Measurements from ENCODE around the gene SEPTIN5. TPM values are rescaled to one million over a fixed set of nuclear protein-coding genes. Genes with fewer than 3 reads are reported as not detected.

The SEPTIN5 gene
- total and polyA plus RNA-seq, 9 of the 15 experiments (the other 6 are each of a cell fraction or from before 2014, with no cell fraction given) = 0.03 to 195 (median 119) TPM

DNA sequence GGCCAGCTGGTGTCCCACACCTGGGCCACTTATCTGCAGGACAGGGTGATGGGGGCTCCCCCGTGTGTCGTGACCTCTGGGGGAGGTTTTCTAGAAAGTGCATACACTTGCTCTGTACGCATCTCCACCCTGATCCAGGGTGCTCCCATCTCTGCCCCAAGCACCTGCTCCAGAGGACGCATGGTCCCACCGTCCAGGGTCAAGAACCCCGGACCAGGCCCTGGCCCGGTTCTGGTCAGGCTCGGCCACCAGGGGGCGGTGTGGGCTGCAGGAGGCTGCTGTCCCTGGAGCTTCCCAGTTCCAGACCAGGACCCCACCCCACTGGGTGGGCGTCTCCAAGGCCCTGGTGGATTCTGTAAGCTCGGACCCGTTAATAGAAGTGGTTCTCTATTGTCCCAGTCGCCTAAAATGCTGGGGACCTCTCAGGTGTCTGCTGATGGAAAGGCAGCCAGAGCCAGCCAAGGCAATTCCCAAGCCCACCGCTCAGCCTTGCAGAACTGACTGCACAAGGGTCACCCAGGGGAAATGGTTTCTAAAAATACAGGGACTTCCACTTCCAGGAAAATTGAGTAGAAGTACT, 34.7 kb upstream of the SEPTIN5 start (continued):
- TF ChIP-seq, protein P1, sequence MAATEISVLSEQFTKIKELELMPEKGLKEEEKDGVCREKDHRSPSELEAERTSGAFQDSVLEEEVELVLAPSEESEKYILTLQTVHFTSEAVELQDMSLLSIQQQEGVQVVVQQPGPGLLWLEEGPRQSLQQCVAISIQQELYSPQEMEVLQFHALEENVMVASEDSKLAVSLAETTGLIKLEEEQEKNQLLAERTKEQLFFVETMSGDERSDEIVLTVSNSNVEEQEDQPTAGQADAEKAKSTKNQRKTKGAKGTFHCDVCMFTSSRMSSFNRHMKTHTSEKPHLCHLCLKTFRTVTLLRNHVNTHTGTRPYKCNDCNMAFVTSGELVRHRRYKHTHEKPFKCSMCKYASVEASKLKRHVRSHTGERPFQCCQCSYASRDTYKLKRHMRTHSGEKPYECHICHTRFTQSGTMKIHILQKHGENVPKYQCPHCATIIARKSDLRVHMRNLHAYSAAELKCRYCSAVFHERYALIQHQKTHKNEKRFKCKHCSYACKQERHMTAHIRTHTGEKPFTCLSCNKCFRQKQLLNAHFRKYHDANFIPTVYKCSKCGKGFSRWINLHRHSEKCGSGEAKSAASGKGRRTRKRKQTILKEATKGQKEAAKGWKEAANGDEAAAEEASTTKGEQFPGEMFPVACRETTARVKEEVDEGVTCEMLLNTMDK (IDR thresholded peaks at IDR 0.05; ENCODE audit: borderline replicate concordance, insufficient read depth, low read depth, low read length, poor library complexity, severe bottlenecking) = peak; percentile 82
- TF ChIP-seq PTRF (tag; IDR thresholded peaks at IDR 0.05) = no peak
- peak; percentile 33 for TF ChIP-seq SETDB1 (IDR thresholded peaks at IDR 0.05; ENCODE audit: low read length)
- TF ChIP-seq HCFC1 (IDR thresholded peaks at IDR 0.05; ENCODE audit: low read depth, low read length) = peak; percentile 57
- TF ChIP-seq KLF16 (IDR thresholded peaks at IDR 0.05) = peak; percentile 79
- peak; percentile 64; the same call in 1 of the 2 replicates for TF ChIP-seq KDM2B (CRISPR knock-in tag; IDR thresholded peaks at IDR 0.05)
- 0 out of 2 replicates have a peak, but pooled peaks have one; percentile 37 for TF ChIP-seq TARDBP (IDR thresholded peaks at IDR 0.05)
- peak; percentile 44 for TF ChIP-seq HNRNPLL (IDR thresholded peaks at IDR 0.05; ENCODE audit: low read depth, low read length, poor library complexity, severe bottlenecking)
- TF ChIP-seq SMARCA5 (IDR thresholded peaks at IDR 0.05) = peak; percentile 43; the same call in 1 of the 2 replicates
- no peak for TF ChIP-seq DACH1 (IDR thresholded peaks at IDR 0.05; ENCODE audit: partially characterized antibody)
- TF ChIP-seq, protein P2, sequence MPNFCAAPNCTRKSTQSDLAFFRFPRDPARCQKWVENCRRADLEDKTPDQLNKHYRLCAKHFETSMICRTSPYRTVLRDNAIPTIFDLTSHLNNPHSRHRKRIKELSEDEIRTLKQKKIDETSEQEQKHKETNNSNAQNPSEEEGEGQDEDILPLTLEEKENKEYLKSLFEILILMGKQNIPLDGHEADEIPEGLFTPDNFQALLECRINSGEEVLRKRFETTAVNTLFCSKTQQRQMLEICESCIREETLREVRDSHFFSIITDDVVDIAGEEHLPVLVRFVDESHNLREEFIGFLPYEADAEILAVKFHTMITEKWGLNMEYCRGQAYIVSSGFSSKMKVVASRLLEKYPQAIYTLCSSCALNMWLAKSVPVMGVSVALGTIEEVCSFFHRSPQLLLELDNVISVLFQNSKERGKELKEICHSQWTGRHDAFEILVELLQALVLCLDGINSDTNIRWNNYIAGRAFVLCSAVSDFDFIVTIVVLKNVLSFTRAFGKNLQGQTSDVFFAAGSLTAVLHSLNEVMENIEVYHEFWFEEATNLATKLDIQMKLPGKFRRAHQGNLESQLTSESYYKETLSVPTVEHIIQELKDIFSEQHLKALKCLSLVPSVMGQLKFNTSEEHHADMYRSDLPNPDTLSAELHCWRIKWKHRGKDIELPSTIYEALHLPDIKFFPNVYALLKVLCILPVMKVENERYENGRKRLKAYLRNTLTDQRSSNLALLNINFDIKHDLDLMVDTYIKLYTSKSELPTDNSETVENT (CRISPR knock-in tag; IDR thresholded peaks at IDR 0.05) = peak; percentile 43; the same call in 1 of the 2 replicates
- TF ChIP-seq TCF7L2 (IDR thresholded peaks at IDR 0.05; ENCODE audit: low read depth, low read length) = no peak
- peak; percentile 90 for TF ChIP-seq XRCC5 (IDR thresholded peaks at IDR 0.05; ENCODE audit: low read depth, low read length)
- TF ChIP-seq NELFE (IDR thresholded peaks at IDR 0.05; ENCODE audit: insufficient read depth, insufficient read length) = no peak
- TF ChIP-seq CBFA2T3 (IDR thresholded peaks at IDR 0.05) = peak; percentile 49; the same call in 1 of the 2 replicates
- no peak for TF ChIP-seq ZNF197 (CRISPR knock-in tag; IDR thresholded peaks at IDR 0.05; ENCODE audit: low read depth)
- TF ChIP-seq RHOXF2B (CRISPR knock-in tag; conservative IDR thresholded peaks at IDR 0.05) = peak; percentile 89; the same call in 1 of the 2 replicates
- TF ChIP-seq DMBX1 (CRISPR knock-in tag; IDR thresholded peaks at IDR 0.05; ENCODE audit: borderline replicate concordance) = peak; percentile 58; the same call in 1 of the 2 replicates
- TF ChIP-seq RFX7 (CRISPR knock-in tag; IDR thresholded peaks at IDR 0.05) = 0 out of 2 replicates have a peak, but pooled peaks have one; percentile 5
